Measurements from ENCODE around the gene MINDY1. TPM values are rescaled to one million over a fixed set of nuclear protein-coding genes. Genes with fewer than 3 reads are reported as not detected.

The MINDY1 gene
- total RNA-seq, 2 donors from 2014 or later, result 40.4 to 43.1 TPM

DNA sequence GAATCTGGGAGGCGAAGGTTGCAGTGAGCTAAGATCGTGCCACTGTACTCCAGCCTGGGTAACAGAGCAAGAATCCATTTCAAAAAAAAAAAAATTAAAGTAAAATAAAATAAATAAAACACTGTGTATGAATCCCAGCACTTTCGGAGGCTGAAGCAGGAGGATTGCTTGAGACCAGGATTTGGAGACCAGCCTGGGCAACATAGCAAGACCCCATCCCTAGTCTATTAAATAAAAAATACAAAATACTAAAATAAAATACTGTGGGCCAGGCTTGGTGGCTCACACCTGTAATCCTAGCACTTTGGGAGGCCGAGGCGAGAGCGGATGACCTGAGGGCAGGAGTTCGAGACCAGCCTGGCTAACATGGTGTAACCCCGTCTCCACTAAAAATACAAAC, 25.5 kb upstream of the MINDY1 start:
- no peak overlapping the region for H3K4me3 ChIP-seq
- TF ChIP-seq, protein P1, sequence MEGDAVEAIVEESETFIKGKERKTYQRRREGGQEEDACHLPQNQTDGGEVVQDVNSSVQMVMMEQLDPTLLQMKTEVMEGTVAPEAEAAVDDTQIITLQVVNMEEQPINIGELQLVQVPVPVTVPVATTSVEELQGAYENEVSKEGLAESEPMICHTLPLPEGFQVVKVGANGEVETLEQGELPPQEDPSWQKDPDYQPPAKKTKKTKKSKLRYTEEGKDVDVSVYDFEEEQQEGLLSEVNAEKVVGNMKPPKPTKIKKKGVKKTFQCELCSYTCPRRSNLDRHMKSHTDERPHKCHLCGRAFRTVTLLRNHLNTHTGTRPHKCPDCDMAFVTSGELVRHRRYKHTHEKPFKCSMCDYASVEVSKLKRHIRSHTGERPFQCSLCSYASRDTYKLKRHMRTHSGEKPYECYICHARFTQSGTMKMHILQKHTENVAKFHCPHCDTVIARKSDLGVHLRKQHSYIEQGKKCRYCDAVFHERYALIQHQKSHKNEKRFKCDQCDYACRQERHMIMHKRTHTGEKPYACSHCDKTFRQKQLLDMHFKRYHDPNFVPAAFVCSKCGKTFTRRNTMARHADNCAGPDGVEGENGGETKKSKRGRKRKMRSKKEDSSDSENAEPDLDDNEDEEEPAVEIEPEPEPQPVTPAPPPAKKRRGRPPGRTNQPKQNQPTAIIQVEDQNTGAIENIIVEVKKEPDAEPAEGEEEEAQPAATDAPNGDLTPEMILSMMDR (IDR thresholded peaks at IDR 0.05), result no peak
- no peak for DNase-seq
- peaks cover 5% of the 10 kb centered on the region for H3K36me3 ChIP-seq
- no peaks in the 10 kb centered on the region for H3K9me3 ChIP-seq
- H3K4me1 ChIP-seq, result no peaks in the 10 kb centered on the region
- no peak overlapping the region for H3K9ac ChIP-seq (ENCODE audit: low read depth in 2 of 2, low read length in 2 of 2)
- intact Hi-C loops (cut with DNase I), result no loop called here
- H3K27me3 ChIP-seq, result no peaks in the 10 kb centered on the region
- no peak overlapping the region for H3K27ac ChIP-seq

GRCh38 chr1:151026460-151026859, 19.8 kb upstream of the MINDY1 start:
- DNase-seq, result no peak
- intact Hi-C loops (cut with DNase I), result loop anchor here (10.0 kb wide), 1 partner anchor 128 kb away; the partner anchor contains the start of gene TNFAIP8L2
- Histone ChIP-seq H3K9me3 (no peaks in the 10 kb centered on the region), H3K36me3 (peaks cover 3% of the 10 kb centered on the region), H3K4me1 (no peaks in the 10 kb centered on the region), H3K9ac (ENCODE audit: low read depth in 2 of 2, low read length in 2 of 2) (no peak overlapping the region), H3K4me3 (no peak overlapping the region), H3K27ac (no peak overlapping the region), H3K27me3 (no peaks in the 10 kb centered on the region)
- TF ChIP-seq, protein P1 (IDR thresholded peaks at IDR 0.05), result no peak

GRCh38 chr1:151024540-151025146, 17.9 kb upstream of the MINDY1 start:
- H3K27ac ChIP-seq, result no peak overlapping the region
- no peak overlapping the region for H3K4me3 ChIP-seq
- no peaks in the 10 kb centered on the region for H3K9me3 ChIP-seq
- no peak overlapping the region for H3K9ac ChIP-seq (ENCODE audit: low read depth in 2 of 2, low read length in 2 of 2)
- TF ChIP-seq, protein P1 (IDR thresholded peaks at IDR 0.05), result peak; percentile 48
- H3K4me1 ChIP-seq, result no peaks in the 10 kb centered on the region
- DNase-seq, result peak; percentile 83
- no peaks in the 10 kb centered on the region for H3K27me3 ChIP-seq
- H3K36me3 ChIP-seq, result peaks cover 3% of the 10 kb centered on the region
- intact Hi-C loops (cut with DNase I), result loop anchor here (10.0 kb wide), 1 partner anchor 130 kb away; the partner anchor contains the start of gene TNFAIP8L2

DNA sequence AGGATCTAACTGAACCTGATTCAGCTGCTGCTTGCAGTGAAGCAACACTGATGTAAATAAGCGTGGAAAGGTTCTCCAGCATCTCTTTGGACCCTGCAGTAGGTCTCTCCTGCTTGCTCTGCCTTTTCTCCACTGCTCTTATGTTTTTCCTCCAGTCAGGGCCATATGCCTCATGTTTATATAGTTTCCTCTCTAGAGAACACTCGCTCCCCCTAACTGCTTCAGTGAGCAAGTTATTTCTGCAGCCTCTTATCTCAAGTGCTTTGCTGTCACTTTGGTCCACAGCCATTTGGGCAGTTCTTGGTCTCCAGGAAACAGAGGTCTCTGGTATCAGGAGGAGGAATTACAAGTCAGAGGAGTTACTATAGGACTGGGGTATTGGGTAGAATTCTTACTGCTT, 6.8 kb upstream of the MINDY1 start:
- intact Hi-C loops (cut with DNase I), result no loop called here
- peak overlapping the region in 1 of 2 donors; percentile 53 for H3K9ac ChIP-seq (ENCODE audit: low read depth in 2 of 2, low read length in 2 of 2)
- no peak overlapping the region for H3K4me3 ChIP-seq
- H3K4me1 ChIP-seq, result no peaks in the 10 kb centered on the region
- DNase-seq, result peak; percentile 41
- H3K9me3 ChIP-seq, result no peaks in the 10 kb centered on the region
- H3K27ac ChIP-seq, result peak overlapping the region; percentile 54
- H3K27me3 ChIP-seq, result no peaks in the 10 kb centered on the region
- TF ChIP-seq, protein P1 (IDR thresholded peaks at IDR 0.05), result no peak
- no peaks in the 10 kb centered on the region for H3K36me3 ChIP-seq

DNA sequence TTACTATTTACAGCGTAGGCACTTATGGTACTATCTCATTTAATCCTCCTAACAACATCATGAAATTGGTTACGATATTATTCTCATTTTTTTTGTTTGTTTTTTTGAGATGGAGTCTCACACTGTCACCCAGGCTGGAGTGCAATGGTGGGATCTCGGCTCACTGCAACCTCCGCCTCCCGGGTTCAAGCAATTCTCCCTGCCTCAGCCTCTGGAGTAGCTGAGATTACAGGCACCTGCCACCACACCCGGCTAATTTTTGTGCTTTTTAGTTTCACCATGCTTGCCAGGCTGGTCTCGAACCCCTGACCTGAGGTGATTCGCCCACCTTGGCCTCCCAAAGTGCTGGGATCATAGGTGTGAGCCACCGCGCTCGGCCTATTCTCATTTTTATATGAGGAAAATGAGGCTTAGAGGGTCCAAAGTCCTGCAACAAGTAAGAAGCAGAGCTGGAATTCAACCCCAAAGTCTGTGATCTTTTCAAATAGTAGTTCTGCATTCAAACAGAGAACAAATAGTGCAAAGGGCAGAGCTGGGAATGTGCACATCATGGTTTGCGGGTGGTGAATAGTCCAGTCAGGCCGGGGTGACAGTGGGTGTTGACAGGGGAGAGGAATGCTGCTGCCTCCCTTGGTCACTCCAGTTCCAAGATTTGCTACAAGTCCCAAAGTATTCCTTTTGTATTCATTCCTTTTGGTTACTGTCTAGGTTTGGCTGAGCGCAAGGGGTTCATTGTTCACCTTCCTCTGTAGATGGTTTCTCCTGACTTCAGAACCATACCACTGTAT, 6.2 kb upstream of the MINDY1 start:
- Histone ChIP-seq H3K4me3 (no peak overlapping the region), H3K4me1 (no peaks in the 10 kb centered on the region), H3K36me3 (no peaks in the 10 kb centered on the region), H3K27ac (peak overlapping the region; percentile 54), H3K9ac (ENCODE audit: low read depth in 2 of 2, low read length in 2 of 2) (peak overlapping the region in 1 of 2 donors; percentile 53), H3K27me3 (no peaks in the 10 kb centered on the region), H3K9me3 (no peaks in the 10 kb centered on the region)
- TF ChIP-seq, protein P1 (IDR thresholded peaks at IDR 0.05), result no peak
- intact Hi-C loops (cut with DNase I), result no loop called here
- DNase-seq, result peak; percentile 72
